B cell (primary cell): ENCODE measurements around the gene ABCA13.

ENCODE experiments used
- CTCF ChIP-seq: fragments of 200-600 bp; IDR thresholded peaks from one replicate; pipeline ENCODE4 v1.8.0; 2022; ENCODE audit warnings: antibody characterized with exemption, mild to moderate bottlenecking
- EZH2 ChIP-seq: IDR thresholded peaks from 2 replicates; pipeline ENCODE4 v1.6.1; 2012; ENCODE audit warnings: borderline replicate concordance, low read depth, mild to moderate bottlenecking, moderate library complexity, low read length; ENCODE audit not compliant: insufficient read depth, poor library complexity, severe bottlenecking

GRCh38 chr7:48175019-48175418 lies 3.8 kb downstream of the ABCA13 start:
- TF ChIP-seq CTCF (no peak), EZH2 (no peak)
